HG02885 (cell line): ENCODE measurements around the gene RFFL.

Experiments
- ATAC-seq: cut with Tn5 transposase; IDR thresholded peaks from one replicate; pipeline ENCODE4 v1.9.1; 2021; ENCODE audit warnings: mild to moderate bottlenecking; ENCODE audit not compliant: unreplicated experiment, poor library complexity

RFFL gene

DNA sequence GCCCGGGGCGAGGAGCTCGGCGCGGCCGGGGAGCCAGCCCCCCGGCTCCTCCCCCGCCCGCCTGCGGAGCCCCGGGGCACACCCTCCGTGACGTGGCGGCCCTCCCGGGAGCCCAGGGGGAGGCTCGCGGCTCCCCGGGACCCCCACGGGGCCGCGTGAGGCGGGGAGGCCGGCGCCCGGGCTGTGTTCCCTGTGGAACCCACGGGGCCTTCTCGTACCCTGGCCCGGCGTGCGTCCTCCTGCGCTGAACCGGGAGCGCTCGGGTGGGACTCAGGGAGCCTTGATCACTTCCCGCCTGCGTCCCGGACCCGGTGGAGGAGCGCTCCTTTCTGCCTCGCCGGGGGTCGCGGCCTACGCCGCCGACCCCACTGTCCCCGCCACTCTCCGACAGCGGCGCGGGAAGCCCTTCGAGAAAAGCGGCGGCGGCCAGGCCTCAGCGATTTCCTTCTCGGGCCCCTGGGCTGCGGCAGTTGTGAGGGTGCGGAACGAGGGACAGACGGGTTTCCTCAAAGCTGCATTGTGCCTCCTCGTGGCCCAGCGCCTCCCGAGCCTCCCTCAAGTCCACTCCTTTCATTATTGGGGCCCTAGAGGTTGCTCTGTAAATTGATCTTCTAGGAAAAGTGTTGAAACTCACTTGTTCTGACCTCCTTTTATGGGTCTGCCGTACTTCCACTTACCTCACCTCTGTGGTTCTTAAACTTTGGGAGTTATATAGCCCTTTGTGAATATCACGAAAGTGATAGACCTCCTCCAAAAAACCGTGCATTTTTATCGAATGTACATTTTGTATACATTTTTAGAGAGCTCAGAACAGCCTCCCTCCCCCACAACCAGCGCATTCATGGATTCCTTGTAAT, 82.6 kb downstream of the RFFL start:
- ATAC-seq, result peak; percentile 83

DNA sequence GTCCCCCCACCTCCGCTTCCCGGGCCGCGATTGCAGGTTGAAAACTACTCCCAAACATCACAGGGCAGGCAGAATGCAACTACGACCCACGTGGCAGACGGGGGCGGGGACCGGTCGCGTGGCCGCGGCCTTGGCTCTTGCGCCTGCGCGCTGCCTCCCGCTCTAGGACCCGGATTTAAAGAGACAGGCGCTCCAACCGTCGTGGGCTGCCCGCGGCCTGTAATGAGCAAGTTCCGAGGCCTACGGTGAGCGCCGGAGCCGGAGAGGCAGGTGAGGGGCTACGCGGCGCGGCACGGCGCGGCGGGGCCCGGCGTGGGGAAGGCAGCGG, 83.2 kb downstream of the RFFL start, which contains the start of gene LIG3:
TSS of gene LIG3 (plus strand) at position 160 of the 328 bp plus-strand sequence. CDS start 2,494 bp downstream, outside the sequence.
- peak; percentile 84 for ATAC-seq

DNA sequence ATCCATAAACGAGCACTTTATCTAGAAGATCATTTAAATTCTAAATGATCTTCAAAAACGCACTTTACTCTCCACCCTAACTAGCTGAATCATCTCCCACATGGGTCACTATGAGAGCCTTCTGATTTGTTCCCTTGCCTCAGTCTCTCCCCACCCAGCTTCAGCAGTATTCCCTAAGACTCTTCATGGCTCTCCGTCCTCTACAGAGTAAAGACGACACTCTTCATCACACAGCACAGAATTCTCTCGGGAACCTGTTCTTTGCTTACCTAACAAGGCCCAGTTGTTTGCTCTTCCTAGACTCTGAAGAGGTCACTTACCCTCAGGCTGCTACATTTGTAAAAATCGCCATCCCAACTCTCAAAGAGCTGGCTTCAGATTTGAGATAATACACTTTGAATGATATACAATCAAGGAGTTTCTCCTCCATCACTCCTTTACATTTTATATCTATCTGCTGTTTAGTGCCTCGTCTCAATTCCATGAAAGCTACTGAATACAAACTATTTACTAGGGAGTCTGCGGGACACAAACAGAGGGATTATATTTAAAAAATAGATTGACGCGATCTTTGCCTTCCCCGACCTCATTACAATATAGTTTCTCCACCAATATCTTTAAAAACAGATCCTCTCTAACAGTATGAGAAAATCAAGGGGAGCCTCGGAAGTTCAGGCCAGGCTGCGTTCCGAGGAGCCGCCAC, 83.7 kb downstream of the RFFL start:
- no peak for ATAC-seq

DNA sequence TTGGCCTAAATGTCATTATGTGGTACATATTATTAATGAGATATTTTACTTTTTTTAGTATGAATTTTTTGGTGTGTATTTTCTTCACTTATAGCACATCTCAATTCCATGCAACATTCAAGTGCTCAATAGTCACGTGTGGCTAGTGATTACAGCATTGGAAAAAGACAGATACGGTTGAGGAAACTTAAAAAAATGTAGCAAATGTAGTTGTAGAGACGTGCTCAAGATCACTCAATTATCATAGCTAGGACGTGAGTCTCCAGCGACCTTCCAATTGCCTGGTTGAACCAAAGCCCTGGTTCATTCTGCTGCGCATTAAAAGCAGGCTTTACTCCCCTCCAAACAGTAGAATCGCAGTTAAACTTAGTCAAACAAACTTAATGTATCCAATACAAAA, 84.4 kb downstream of the RFFL start:
- ATAC-seq, result no peak

DNA sequence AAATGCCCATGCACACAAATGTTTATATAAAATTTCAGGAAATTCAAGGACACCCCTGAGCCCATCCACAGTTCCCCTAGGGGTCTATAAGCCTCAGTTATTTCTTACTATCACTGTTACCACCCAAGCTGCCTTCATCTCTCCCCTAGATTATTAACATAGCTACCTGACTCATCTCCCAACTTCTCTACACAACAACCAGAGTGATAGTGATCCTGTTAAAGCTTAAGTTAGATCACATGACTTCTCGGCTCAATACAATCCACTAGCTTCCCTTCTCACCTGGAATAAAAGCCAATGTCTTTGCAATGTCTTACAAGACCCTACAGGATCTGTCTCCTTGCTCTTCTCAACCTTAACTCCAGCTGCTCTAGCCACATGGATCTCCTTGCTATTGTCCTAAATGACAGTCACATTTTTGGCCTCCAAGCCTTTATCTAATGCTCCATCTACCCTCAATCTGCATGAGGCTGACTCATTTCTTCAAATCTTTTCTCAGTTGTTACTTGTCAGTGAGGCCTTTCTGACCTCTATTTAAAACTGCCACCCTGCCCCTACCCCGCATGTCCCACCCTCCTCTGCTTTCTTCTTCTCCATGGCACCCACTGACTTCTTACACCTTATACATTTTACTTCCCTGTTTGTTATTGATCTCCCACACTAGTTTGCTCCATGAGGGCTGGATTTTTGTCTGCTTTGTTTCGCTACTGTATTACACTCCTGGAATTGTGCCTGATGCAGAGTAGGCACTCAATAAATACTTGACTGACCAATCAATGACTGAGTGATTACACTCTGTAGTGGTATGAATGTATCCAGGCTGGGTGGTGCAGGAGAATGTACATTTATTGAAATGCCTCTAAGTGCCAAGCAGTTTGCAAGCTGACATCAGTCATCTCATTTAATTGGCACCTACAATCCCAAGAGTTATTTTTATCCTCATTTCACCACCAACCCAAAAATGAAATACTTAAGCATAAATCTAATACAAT, 88.4 kb downstream of the RFFL start:
- ATAC-seq, result no peak

DNA sequence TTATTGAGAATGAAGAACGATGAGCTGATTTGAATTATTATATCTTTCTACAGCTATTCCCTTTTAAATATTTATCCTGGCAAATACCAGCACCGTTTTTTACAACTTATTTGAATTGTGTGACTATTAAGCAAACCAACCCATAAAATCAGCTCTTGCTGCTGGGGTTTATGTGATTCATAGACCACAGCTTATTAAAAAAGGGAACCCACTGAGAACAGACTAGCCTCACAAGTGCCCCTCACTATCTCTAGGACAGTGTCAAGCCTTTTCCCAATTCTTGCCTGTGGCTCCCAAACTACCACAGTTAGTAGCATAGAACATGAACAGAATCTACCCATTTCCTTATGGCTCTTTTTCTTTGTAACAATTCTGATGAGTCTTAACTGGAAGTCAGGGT, 89.3 kb downstream of the RFFL start:
- no peak for ATAC-seq

DNA sequence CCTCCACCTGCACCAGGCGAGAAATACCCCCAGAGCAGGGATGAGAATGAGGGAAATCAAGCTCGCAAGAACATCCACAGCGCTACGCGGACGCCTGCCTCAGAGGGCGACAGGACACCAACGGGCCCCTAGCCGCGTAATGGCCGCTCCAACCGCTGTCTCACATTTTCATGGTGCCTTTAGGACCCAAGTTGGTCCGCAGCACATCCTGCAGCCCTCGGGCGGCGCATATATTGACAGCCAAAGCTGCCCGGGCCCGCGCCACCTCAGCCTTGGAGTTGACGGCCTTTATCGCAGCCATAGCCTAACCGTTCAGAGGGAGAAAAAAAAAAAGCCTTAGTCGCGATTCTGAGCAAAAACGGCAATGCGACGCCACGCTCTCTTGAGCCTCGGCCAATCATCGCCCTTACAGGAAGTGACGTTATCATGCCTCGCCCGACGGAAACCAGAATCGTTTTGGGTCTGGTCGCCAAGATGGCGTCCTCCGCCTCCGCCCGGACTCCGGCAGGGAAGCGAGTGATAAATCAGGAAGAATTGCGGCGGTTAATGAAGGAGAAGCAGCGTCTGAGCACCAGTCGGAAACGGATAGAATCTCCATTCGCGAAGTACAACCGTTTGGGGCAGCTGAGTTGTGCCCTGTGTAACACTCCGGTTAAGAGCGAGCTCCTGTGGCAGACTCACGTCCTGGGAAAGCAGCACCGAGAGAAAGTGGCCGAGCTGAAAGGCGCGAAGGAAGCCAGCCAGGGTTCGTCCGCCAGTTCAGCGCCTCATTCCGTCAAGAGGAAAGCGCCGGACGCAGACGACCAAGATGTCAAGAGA, 102.2 kb downstream of the RFFL start, which contains the start of the genes CCT6B and ZNF830:
TSS of gene CCT6B (minus strand) at position 368 of the 819 bp plus-strand sequence. CDS start at position 301, 67 bp downstream.
TSS of gene ZNF830 (plus strand) at position 448 of the 819 bp plus-strand sequence. CDS start at position 475, 27 bp downstream.
- peak; percentile 87 for ATAC-seq

DNA sequence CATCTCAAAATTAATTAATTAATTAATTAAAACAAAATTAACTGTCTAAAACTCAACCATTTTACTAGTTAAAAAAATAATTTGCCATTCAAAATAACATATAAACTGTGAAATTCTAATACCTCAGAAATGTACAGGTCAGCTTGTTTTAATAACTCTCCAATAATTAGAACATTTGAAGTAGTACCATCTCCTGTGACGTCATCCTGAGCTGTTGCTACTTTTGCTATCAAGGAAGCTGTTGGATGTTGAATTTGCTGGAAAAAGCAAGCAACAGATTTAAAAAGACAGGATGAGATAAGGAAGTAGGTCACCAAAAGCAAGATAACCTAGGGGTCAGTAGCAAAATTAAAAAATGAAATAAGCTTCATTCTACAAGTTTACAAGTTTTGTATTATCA, 105.1 kb downstream of the RFFL start:
- no peak for ATAC-seq
